HG02763 (cell line): ENCODE data around the gene IRS1.

Experiments
- ATAC-seq: cut with Tn5 transposase; IDR thresholded peaks from one replicate; pipeline ENCODE4 v1.9.1; 2021; ENCODE audit warnings: mild to moderate bottlenecking, moderate library complexity; ENCODE audit not compliant: unreplicated experiment

Gene IRS1

DNA sequence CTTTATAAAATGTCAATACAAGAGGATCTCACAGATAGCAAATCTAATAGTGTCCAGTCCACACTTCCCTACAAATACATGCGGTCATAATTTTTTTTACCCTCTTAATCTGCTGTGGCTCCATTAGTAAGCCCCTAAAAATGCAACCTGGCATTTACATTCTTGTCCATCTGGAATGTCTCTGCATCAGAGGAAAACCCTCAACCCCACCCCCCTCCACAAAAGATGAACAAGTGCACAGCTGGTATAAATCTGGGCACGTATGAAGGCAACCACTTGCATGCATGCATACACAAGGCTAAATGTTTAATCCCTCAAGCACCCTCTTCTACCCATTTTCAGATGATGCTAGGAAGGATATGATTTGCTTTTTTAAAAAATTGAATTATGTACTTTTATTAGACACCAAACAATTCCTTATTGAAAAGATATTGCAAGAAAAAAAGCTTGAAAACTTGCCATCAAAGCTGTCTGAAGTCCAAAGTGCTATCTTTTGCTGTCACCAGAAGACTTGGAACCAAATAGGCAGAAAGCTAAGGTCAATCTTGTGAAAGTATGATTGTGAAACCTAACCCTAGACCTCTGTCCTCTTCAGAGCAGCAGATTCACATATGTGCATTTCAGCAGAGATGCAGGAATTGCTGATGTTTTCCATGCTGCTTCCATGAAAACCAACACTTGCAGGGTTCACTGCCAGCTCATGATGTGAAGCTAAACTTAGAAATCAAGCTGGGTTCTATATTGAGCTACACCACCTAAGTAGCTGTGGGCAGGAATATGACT, 39.0 kb downstream of the IRS1 start:
- ATAC-seq = no peak

GRCh38 chr2:226759768-226760167, 39.9 kb downstream of the IRS1 start:
- ATAC-seq = no peak

DNA sequence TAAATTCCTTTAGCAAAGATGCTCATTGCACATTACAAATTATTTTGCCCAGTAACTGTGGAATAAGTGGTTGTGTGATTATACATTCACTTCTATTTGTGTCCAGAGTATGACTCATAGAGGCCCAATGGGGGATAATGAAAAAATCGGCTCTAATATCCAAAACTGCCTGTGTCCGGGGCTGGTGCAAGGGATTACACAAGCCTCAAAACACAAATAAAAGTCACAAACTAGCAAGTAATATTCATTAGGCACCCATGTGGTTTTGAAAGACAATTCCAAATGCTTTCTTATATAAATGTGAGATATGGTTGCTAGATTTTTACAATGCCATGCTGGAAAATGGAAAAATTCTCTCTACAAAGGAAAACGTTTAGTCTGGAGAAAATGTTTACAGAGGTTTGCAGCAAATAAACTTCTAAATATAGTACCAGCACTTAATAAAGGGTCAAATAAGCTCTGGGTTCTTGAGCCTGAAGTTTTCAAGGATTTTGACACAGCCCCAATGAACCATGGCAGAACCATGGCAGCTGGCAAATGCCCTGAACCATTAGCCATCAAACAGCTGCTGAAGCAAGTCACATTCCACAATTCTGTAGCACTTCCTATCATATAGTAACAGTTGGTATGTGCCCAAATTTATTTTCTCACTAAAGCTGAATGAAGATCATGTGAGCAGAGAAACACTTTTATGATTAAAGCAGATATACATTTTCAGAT, 40.5 kb downstream of the IRS1 start:
- no peak for ATAC-seq

GRCh38 chr2:226756131-226756530, 43.5 kb downstream of the IRS1 start:
- no peak for ATAC-seq

DNA sequence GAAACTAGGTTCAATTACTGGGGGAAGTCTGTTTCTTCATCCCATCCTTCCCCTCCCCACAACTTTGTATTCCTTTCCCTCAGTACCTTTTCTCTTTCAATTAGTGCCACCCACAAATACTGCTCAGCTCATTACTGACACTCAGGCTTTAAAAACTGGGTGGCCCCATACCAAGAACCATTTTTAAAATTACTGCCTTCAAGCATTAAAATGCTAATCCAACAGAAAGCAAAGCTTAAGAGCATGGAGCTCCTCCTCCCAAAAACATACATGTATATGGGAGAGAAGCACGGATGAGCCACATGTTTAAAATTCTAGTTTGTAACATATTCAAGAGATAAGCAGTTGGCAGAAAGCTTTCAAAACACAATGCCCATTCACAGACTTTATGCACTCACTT, 44.0 kb downstream of the IRS1 start:
- no peak for ATAC-seq

GRCh38 chr2:226754821-226755604, 44.6 kb downstream of the IRS1 start:
- no peak for ATAC-seq

- ATAC-seq = no peak
These were observed 46.7 kb downstream of the IRS1 start for GRCh38 chr2:226752887-226753286.

DNA sequence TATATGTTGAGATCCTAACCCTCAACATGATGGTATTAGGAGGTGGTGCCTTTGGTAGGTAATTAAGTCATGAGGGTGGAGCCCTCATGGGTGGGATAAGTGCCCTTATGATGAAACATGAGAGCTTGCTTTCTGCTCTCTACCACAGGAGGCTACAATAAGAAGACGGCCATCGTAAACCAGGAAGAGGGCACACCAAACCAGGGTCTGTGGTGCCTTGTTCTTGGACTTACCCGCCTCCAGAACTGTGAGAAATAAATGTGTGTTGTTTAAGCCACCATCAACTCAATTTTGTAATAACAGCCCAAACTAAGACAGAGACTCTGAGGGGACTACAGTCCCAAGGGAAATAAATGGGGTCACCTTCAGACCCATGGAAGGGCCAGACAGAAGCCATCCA, 52.3 kb downstream of the IRS1 start:
- ATAC-seq = no peak

- no peak for ATAC-seq
These were observed 53.3 kb downstream of the IRS1 start for GRCh38 chr2:226746196-226746800.

GRCh38 chr2:226743915-226744314, 55.7 kb downstream of the IRS1 start:
- no peak for ATAC-seq

DNA sequence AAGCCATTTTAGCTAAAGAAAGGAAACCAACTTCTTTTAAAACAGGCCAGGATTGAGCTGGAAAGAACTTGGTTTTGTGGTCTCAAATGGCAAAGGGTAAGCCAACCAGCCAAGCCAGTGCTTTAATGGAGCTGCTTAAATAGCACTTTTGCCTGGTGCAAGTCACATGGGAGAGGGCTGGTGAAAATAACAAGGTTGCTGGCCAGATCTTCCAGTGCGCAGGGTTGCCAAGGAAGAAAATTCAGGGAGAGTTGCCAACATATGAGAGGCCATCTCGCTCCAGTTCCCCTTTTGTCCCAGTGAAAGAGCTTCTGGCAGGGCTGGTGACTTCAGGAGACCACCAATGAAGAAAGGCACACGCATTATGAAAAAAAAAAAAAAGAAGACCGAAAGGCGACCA, 57.3 kb downstream of the IRS1 start:
- no peak for ATAC-seq

DNA sequence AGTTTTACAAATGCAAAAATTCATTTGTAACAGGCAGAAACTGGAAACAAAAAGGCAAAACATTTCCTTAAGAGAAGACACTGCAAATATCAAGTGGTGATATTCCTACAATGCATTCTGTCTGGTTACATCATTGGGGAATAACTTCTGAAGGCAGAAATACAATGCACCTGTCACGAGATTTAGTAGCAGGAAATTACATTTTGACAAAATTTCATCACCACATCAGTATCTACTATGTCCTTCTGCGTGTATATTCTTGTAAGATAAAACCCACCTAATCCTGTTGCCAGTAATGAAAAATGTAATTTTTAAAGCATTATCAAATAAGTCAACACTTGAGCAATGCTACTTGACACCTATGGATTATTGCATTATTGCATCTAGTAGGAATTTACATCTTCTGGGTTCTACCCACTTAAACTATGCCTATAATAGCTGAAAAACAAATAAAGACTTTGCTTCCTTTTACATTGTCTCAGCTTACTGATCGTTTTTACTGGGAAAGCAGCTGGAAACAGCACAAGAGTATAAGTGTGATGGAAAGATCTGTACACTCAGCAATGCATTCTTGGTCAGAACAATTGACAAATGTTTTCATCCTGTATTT, 59.5 kb downstream of the IRS1 start:
- ATAC-seq = no peak

- no peak for ATAC-seq
These were observed 60.0 kb downstream of the IRS1 start for GRCh38 chr2:226739545-226740030.

- ATAC-seq = no peak
These were observed 60.6 kb downstream of the IRS1 start for GRCh38 chr2:226738821-226739544.

DNA sequence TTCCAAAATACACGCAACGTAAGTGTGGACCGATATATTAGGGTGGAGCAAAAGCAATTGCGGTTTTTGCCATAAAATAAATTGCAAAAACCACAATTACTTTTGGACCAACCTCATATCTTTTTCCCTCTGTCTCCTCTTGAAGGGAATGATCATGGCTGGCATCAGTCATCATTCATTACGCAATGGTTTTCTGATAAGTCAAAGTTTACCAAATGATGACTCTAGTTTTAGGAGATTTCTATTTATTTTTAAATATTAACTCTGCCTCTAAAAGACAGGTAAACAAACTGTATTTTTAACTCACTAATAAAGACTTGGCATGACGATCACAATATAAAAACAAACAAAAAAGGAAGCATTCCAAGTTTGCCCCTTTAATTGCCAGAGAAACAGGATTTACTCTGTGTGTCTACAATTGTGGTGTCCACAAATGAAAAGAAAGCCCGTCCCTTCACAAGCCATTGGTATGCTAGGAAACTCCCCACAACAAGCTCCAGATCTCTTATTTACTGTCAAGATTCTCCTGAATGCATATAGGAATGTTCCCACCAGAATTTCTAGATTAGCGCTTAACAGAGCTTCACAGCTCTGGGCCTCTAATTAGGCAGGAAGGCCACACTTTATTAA, 61.3 kb downstream of the IRS1 start:
- ATAC-seq = no peak

DNA sequence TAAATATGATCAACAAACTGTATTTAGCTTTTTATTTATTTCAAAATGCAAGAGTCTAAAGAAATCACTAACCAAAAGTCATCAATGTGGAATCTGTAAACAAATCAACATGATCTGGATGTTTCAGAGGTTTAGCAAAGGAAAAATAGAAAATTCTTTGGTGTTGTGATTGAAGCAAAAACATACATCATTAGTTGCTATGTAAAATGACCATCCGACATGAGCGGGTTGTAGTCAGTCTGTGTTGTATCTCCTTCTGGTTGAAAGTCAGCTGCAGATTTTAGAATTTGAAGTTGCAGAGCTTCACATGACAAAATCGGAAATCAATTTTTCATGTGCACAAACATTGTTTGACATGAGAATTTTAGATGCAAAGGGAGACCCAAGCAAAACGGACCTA, 63.2 kb downstream of the IRS1 start:
- no peak for ATAC-seq

- ATAC-seq = no peak
These were observed 65.6 kb downstream of the IRS1 start for GRCh38 chr2:226733927-226734564.

GRCh38 chr2:226733189-226733858, 66.3 kb downstream of the IRS1 start:
- no peak for ATAC-seq
